IMR-90 (cell line): ENCODE data around the gene SLC6A17. TPM values are rescaled to one million over a fixed set of nuclear protein-coding genes. Genes with fewer than 3 reads are reported as not detected.
A peak's percentile ranks its signal among the peaks of the same experiment; 100 is the strongest.

Source experiments
- ATAC-seq: fragments of 200-7000 bp; cut with Tn5 transposase; 2 replicates; pipeline ENCODE4 v1.9.1; 2020; ENCODE audit warnings: low read depth, mild to moderate bottlenecking, moderate library complexity
- BruUV-seq: library from RNA; stranded (reverse); fragments of 400-500 nt; replicated peaks from 2 replicates; lab custom pipeline; 2021; lab: Mats Ljungman, UMichigan
- CTCF ChIA-PET: fragments of 300-600 bp; formaldehyde crosslinking; extraction: SDS; loops from one replicate; lab custom pipeline; 2021; ENCODE audit warnings: antibody characterized with exemption; lab: Yijun Ruan, JAX
- POLR2A ChIA-PET: fragments of 300-600 bp; sonication (Branson Sonifier 250); formaldehyde crosslinking; loops from one replicate; lab custom pipeline; 2022; ENCODE audit warnings: antibody characterized with exemption; ENCODE audit not compliant: unreplicated experiment; lab: Charles Lee
- DNase-seq: peaks from one replicate; pipeline ENCODE4 v3.0.0; 2013
- H2AFZ ChIP-seq: replicated peaks from 2 replicates; pipeline ENCODE3; 2013; ENCODE audit warnings: low read length, mild to moderate bottlenecking; ENCODE audit not compliant: poor library complexity
- H2AK5ac ChIP-seq: 2 replicates; pipeline ENCODE4 v1.6.1; 2013; ENCODE audit warnings: low read depth, low read length, inconsistent platforms
- H2AK9ac ChIP-seq: replicated peaks from 2 replicates; pipeline ENCODE3; 2013; ENCODE audit warnings: mild to moderate bottlenecking, low read depth, low read length, moderate library complexity; ENCODE audit not compliant: poor library complexity
- H2BK120ac ChIP-seq: 2 replicates; pipeline ENCODE4 v1.6.1; 2013; ENCODE audit warnings: low read depth, low read length, inconsistent platforms
- H2BK15ac ChIP-seq: 3 replicates; pipeline ENCODE4 v1.6.1; 2013; ENCODE audit warnings: low read depth, low read length, inconsistent platforms
- H2BK20ac ChIP-seq: 2 replicates; pipeline ENCODE4 v1.6.1; 2013; ENCODE audit warnings: low read depth, mild to moderate bottlenecking, inconsistent platforms, low read length, moderate library complexity
- H2BK5ac ChIP-seq: 2 replicates; pipeline ENCODE4 v1.6.1; 2013; ENCODE audit warnings: mild to moderate bottlenecking, low read depth, low read length, inconsistent platforms; ENCODE audit not compliant: poor library complexity, severe bottlenecking
- H3K14ac ChIP-seq: replicated peaks from 2 replicates; pipeline ENCODE4 v1.6.1; 2013; ENCODE audit warnings: low read depth, low read length, inconsistent platforms
- H3K18ac ChIP-seq: 2 replicates; pipeline ENCODE4 v1.6.1; 2013; ENCODE audit warnings: low read depth, low read length, control low read depth
- H3K23ac ChIP-seq: 2 replicates; pipeline ENCODE4 v1.6.1; 2013; ENCODE audit warnings: low read depth, low read length, inconsistent platforms
- H3K27ac ChIP-seq: 2 replicates; pipeline ENCODE4 v1.5.1; 2013; ENCODE audit warnings: mild to moderate bottlenecking, control low read depth, low read length; ENCODE audit not compliant: insufficient read depth
- H3K27me3 ChIP-seq: 2 replicates; pipeline ENCODE4 v1.6.1; 2013; ENCODE audit warnings: low read length; ENCODE audit not compliant: control insufficient read depth, insufficient read depth
- H3K36me3 ChIP-seq: 2 replicates; pipeline ENCODE4 v1.6.1; 2013; ENCODE audit warnings: low read length, mixed read lengths; ENCODE audit not compliant: control insufficient read depth, insufficient read depth
- H3K4ac ChIP-seq: 2 replicates; pipeline ENCODE4 v1.6.1; 2013; ENCODE audit warnings: low read depth, low read length, inconsistent platforms
- H3K4me1 ChIP-seq: 2 replicates; pipeline ENCODE4 v1.6.1; 2013; ENCODE audit warnings: low read length, mixed read lengths; ENCODE audit not compliant: control insufficient read depth, insufficient read depth
- H3K4me2 ChIP-seq: 2 replicates; pipeline ENCODE4 v1.6.1; 2013; ENCODE audit warnings: low read depth, mild to moderate bottlenecking, control low read depth, low read length, moderate library complexity
- H3K4me3 ChIP-seq: 2 replicates; pipeline ENCODE4 v1.5.1; 2013; ENCODE audit warnings: low read depth, mild to moderate bottlenecking, control low read depth, low read length, moderate library complexity; ENCODE audit not compliant: insufficient read depth
- H3K56ac ChIP-seq: 2 replicates; pipeline ENCODE4 v1.6.1; 2013; ENCODE audit warnings: low read length, inconsistent platforms; ENCODE audit not compliant: insufficient read depth; ENCODE audit errors: extremely low read depth
- H3K79me1 ChIP-seq, 2 experiments: 2 replicates each; pipeline ENCODE4 v1.6.1; 2013; ENCODE audit warnings: low read length in 2 of 2, inconsistent platforms in 1 of 2, low read depth in 1 of 2
- H3K9ac ChIP-seq: 2 replicates; pipeline ENCODE4 v1.6.1; 2013; ENCODE audit warnings: low read depth, low read length, control low read depth
- H3K9me1 ChIP-seq: 2 replicates; pipeline ENCODE4 v1.6.1; 2013; ENCODE audit warnings: low read length, inconsistent platforms; ENCODE audit not compliant: insufficient read depth
- H3K9me3 ChIP-seq: 2 replicates; pipeline ENCODE4 v1.6.1; 2013; ENCODE audit warnings: low read length; ENCODE audit not compliant: control insufficient read depth, insufficient read depth
- H4K20me1 ChIP-seq: 2 replicates; pipeline ENCODE4 v1.6.1; 2013; ENCODE audit warnings: low read length, inconsistent platforms; ENCODE audit not compliant: insufficient read depth
- H4K5ac ChIP-seq: 2 replicates; pipeline ENCODE4 v1.6.1; 2013; ENCODE audit warnings: mild to moderate bottlenecking, low read depth, low read length, control low read depth
- H4K8ac ChIP-seq, 2 experiments: 2 replicates each; pipeline ENCODE4 v1.6.1; 2013; ENCODE audit warnings: low read depth in 2 of 2, low read length in 2 of 2, control low read depth in 1 of 2, inconsistent platforms in 1 of 2
- H4K91ac ChIP-seq: 2 replicates; pipeline ENCODE4 v1.6.1; 2013; ENCODE audit warnings: low read depth, low read length, inconsistent platforms; ENCODE audit not compliant: insufficient read depth
- CEBPB ChIP-seq: IDR thresholded peaks from 2 replicates; pipeline ENCODE4 v1.6.1; 2012; ENCODE audit warnings: low read depth, low read length, improper control_type of control experiment
- CHD1 ChIP-seq: IDR thresholded peaks from 2 replicates; pipeline ENCODE4 v1.6.1; 2012; ENCODE audit warnings: low read depth, low read length, improper control_type of control experiment
- CTCF ChIP-seq: conservative IDR thresholded peaks from 2 replicates; pipeline ENCODE4 v1.5.1; 2012; ENCODE audit warnings: mild to moderate bottlenecking, low read depth, low read length, improper control_type of control experiment
- MXI1 ChIP-seq: IDR thresholded peaks from 2 replicates; pipeline ENCODE4 v1.6.1; 2012; ENCODE audit warnings: low read depth, mild to moderate bottlenecking, low read length, moderate library complexity, borderline replicate concordance
- POLR2A ChIP-seq: IDR thresholded peaks from 2 replicates; pipeline ENCODE4 v1.6.1; 2012; ENCODE audit warnings: mild to moderate bottlenecking, low read depth, low read length
- RAD21 ChIP-seq: IDR thresholded peaks from 2 replicates; pipeline ENCODE4 v1.6.1; 2012; ENCODE audit warnings: low read length, improper control_type of control experiment
- RCOR1 ChIP-seq: IDR thresholded peaks from 2 replicates; pipeline ENCODE4 v1.6.1; 2012; ENCODE audit warnings: mild to moderate bottlenecking, low read length, improper control_type of control experiment; ENCODE audit not compliant: insufficient replicate concordance
- RFX5 ChIP-seq: IDR thresholded peaks from 2 replicates; pipeline ENCODE4 v1.8.0; 2012; ENCODE audit warnings: low read depth, mild to moderate bottlenecking, low read length, moderate library complexity
- SMC3 ChIP-seq: fragments of 150-350 bp; IDR thresholded peaks from 2 replicates; pipeline ENCODE4 v1.6.1; 2016; ENCODE audit warnings: low read depth, mild to moderate bottlenecking, antibody characterized with exemption, low read length, moderate library complexity
- USF2 ChIP-seq: fragments of 150-350 bp; IDR thresholded peaks from 2 replicates; pipeline ENCODE4 v1.6.1; 2017; ENCODE audit warnings: mild to moderate bottlenecking, antibody characterized with exemption, low read length, low read depth
- WGBS, 2 experiments: methylation state at CpG; one replicate each; pipeline versions ENCODE4 v1.1.5 to v1.1.7; 2013; ENCODE audit warnings: missing lambda C conversion rate in 2 of 2; ENCODE audit not compliant: insufficient read length in 1 of 2; ENCODE audit errors: extremely low coverage in 2 of 2; 5-methylcytosine and 5-hydroxymethylcytosine counted together
- dilution Hi-C: fragments of 300-500 bp; cut with HindIII; formaldehyde crosslinking; loops from one replicate; pipeline ENCODE4 v1.14.3; 2018; ENCODE audit warnings: low sequenced_read_pairs; ENCODE audit not compliant: unreplicated experiment
- in situ Hi-C: fragments of 300-500 bp; cut with MboI; formaldehyde crosslinking; loops from 3 replicates; pipeline ENCODE4 v1.14.3; 2019; ENCODE audit warnings: low sequenced_read_pairs, inconsistent platforms, mixed read lengths
- intact Hi-C: fragments of 100-400 bp; cut with micrococcal nuclease; formaldehyde crosslinking; loops from 2 replicates; pipeline ENCODE4 v1.10.0; 2022
- polyA plus RNA-seq, 3 experiments: library from polyadenylated mRNA; depleted of rRNA; stranded (reverse); fragments of >200 nt; gene quantifications; 2 replicates each; pipeline ENCODE4 v1.2.3, GENCODE V29; 2012; ENCODE audit warnings: low replicate concordance in 1 of 3
- total RNA-seq: library from RNA; depleted of rRNA; stranded (reverse); fragments of >200 nt; gene quantifications from 2 replicates; pipeline ENCODE4 v1.2.3, GENCODE V29; 2012

SLC6A17 gene
- total and polyA plus RNA-seq, 2 of the 4 experiments (the other 2 are of a cell fraction), result 0.54 to 0.82 TPM

DNA sequence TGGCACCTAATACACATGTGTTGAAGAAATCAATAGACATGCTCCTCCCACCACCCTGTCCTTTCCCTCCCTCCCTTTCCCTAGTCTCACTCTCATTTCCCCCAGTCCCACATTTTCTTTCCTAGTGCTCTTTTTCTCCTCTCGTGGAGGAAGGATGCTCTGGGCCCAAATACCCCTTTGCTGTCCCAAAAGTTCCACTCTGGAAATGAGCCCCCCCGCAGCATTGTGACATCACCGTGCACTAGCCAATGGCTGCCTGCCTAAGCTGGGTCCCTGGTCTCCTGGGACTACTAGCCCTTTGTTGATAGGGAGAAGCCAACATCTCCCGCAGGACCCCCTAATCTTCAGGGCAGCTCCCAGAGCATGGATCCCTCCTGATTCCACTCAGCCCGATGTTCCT is 38.2 kb upstream of the SLC6A17 start, which contains the start of gene UBL4B:
Gene UBL4B (plus strand): TSS at position 301 of the 400 bp plus-strand sequence. CDS start 92 bp downstream, at position 393.
- H3K9me3 ChIP-seq, result no peaks in the 10 kb centered on the region
- 60% methylated on average over 1 of the region's 5 CpGs; no CpG with 5 or more reads in 1 of the 2 experiments for WGBS, 2 experiments
- in situ Hi-C loops, result no loop called here
- TF ChIP-seq CHD1 (no peak), SMC3 (no peak), RFX5 (no peak), CTCF (no peak), CEBPB (no peak), RCOR1 (no peak), RAD21 (no peak), POLR2A (no peak), USF2 (no peak), MXI1 (no peak)
- peaks cover 81% of the 10 kb centered on the region for H3K27me3 ChIP-seq
- no peak for ATAC-seq
- H4K20me1 ChIP-seq, result no peaks in the 10 kb centered on the region
- ChIA-PET POLR2A (no interaction called here), CTCF (interaction anchor here (0.5 kb wide), 1 partner anchor 782 kb away, joined by 3 read pairs; no protein-coding TSS in a partner anchor)
- dilution Hi-C loops, result no loop called here
- intact Hi-C loops, result no loop called here
- no peaks in the 10 kb centered on the region for H3K9me1 ChIP-seq
- no peak within 1 kb of the TSS for H2BK20ac ChIP-seq
- H2AK9ac ChIP-seq, result peak within 1 kb of the TSS; percentile 81
- no peak within 1 kb of the TSS for H3K4ac ChIP-seq
- no peak within 1 kb of the TSS for H3K56ac ChIP-seq
- H3K27ac ChIP-seq, result no peak within 1 kb of the TSS
- H3K4me2 ChIP-seq, result no peak within 1 kb of the TSS
- H2BK5ac ChIP-seq, result no peak within 1 kb of the TSS
- H3K79me1 ChIP-seq, result no peaks in the 10 kb centered on the region
- H3K23ac ChIP-seq, result no peak within 1 kb of the TSS
- no peak within 1 kb of the TSS for H3K14ac ChIP-seq
- H2BK15ac ChIP-seq, result no peak within 1 kb of the TSS
- H4K8ac ChIP-seq, result no peak within 1 kb of the TSS
- no peak within 1 kb of the TSS for H3K18ac ChIP-seq
- no TSS peak for BruUV-seq
- DNase-seq, result no peak
- H2AK5ac ChIP-seq, result no peak within 1 kb of the TSS
- no peak within 1 kb of the TSS for H4K5ac ChIP-seq
- no peak within 1 kb of the TSS for H2AFZ ChIP-seq
- H3K9ac ChIP-seq, result no peak within 1 kb of the TSS
- H2BK120ac ChIP-seq, result no peak within 1 kb of the TSS
- no peaks in the 10 kb centered on the region for H3K36me3 ChIP-seq
- H3K4me3 ChIP-seq, result no peak within 1 kb of the TSS
- no peak within 1 kb of the TSS for H4K91ac ChIP-seq
- H3K4me1 ChIP-seq, result no peaks in the 10 kb centered on the region
